T-helper 9 cell (primary cell): ENCODE data around the gene BAZ2A.
A peak's percentile ranks its signal among the peaks of the same experiment; 100 is the strongest.
"Not testable (repeated sequence)": the region's sequence is repeated elsewhere in the genome, so short reads cannot be mapped to it uniquely, and the experiment has no call there.

Source experiments
- DNase-seq: peaks from one replicate; pipeline ENCODE4 v3.0.0-alpha.2; 2020
- total RNA-seq, 2 donors: gene quantifications; one replicate each; lab custom pipeline; 2026; lab: John Stamatoyannopoulos, UW

BAZ2A gene
- 121 to 191 reads per million in 2 donors for total RNA-seq

GRCh38 chr12:56630180-56630632 is at the start of gene BAZ2A:
Gene BAZ2A, minus strand, starts transcription at chr12:56630326. Its CDS starts 12,796 bp downstream, at chr12:56617530.
- DNase-seq, result peak; percentile 78

GRCh38 chr12:56678852-56679251 is 48.7 kb upstream of the BAZ2A start:
- DNase-seq, result no peak

- no peak for DNase-seq
These were observed 47.6 kb upstream of the BAZ2A start for GRCh38 chr12:56677680-56678079.

GRCh38 chr12:56676851-56677580 is 46.9 kb upstream of the BAZ2A start:
- DNase-seq, result no peak

- DNase-seq, result no peak
These were observed 41.5 kb upstream of the BAZ2A start for GRCh38 chr12:56671608-56672007.

- no peak for DNase-seq
These were observed 40.7 kb upstream of the BAZ2A start for GRCh38 chr12:56670836-56671235.

GRCh38 chr12:56668197-56668457 is 38.0 kb upstream of the BAZ2A start:
- no peak for DNase-seq

GRCh38 chr12:56661979-56662638 is 32.0 kb upstream of the BAZ2A start:
- no peak for DNase-seq

GRCh38 chr12:56661560-56661959 is 31.4 kb upstream of the BAZ2A start:
- no peak for DNase-seq

GRCh38 chr12:56658921-56659320 is 28.8 kb upstream of the BAZ2A start:
- DNase-seq, result no peak

GRCh38 chr12:56657416-56658379 is 27.6 kb upstream of the BAZ2A start:
- no peak for DNase-seq

- DNase-seq, result not testable (repeated sequence)
These were observed 23.7 kb upstream of the BAZ2A start for GRCh38 chr12:56653781-56654180.

- not testable (repeated sequence) for DNase-seq
These were observed 17.9 kb upstream of the BAZ2A start for GRCh38 chr12:56648023-56648422.

- peak; percentile 77 for DNase-seq
These were observed 15.8 kb upstream of the BAZ2A start, which contains the start of gene ATP5F1B for GRCh38 chr12:56645717-56646446. Gene ATP5F1B, minus strand, starts transcription at chr12:56645984. Its CDS starts 21 bp downstream, at chr12:56645963.

GRCh38 chr12:56645201-56645716 is 15.1 kb upstream of the BAZ2A start:
- no peak for DNase-seq

GRCh38 chr12:56644654-56645053 is 14.5 kb upstream of the BAZ2A start:
- no peak for DNase-seq

- DNase-seq, result no peak
These were observed 11.1 kb upstream of the BAZ2A start for GRCh38 chr12:56641219-56641618.

- DNase-seq, result no peak
These were observed 7.5 kb upstream of the BAZ2A start for GRCh38 chr12:56637621-56638020.

GRCh38 chr12:56636675-56637540 is 6.8 kb upstream of the BAZ2A start:
- peak; percentile 98 for DNase-seq

- peak; percentile 79 for DNase-seq
These were observed 5.9 kb upstream of the BAZ2A start for GRCh38 chr12:56635806-56636674.
